SU-DHL-6 (cell line): ENCODE data around the gene DOCK1.

Experiments
- H2AFZ ChIP-seq: fragments of 200-600 bp; sonication (generic); 2 replicates; pipeline ENCODE4 v1.6.1; 2014; ENCODE audit warnings: low read depth, mild to moderate bottlenecking, moderate library complexity, mixed read lengths, antibody characterized with exemption, low read length; ENCODE audit not compliant: severe bottlenecking
- H3F3A ChIP-seq: fragments of 200-600 bp; shearing (Covaris generic); 2 replicates; pipeline ENCODE4 v1.6.0; 2016; ENCODE audit warnings: antibody characterized with exemption, mild to moderate bottlenecking; ENCODE audit not compliant: insufficient read depth
- H3K27ac ChIP-seq: fragments of 200-600 bp; sonication (generic); 2 replicates; pipeline ENCODE4 v1.5.1; 2016; ENCODE audit warnings: low read depth, mild to moderate bottlenecking, low read length, moderate library complexity, mixed read lengths
- H3K27me3 ChIP-seq: fragments of 200-600 bp; sonication (generic), shearing (Covaris generic); 2 replicates; pipeline ENCODE4 v1.6.0; 2014; ENCODE audit warnings: mild to moderate bottlenecking, low read length
- H3K36me3 ChIP-seq: fragments of 200-600 bp; sonication (generic); 2 replicates; pipeline ENCODE4 v1.6.1; 2014; ENCODE audit warnings: mild to moderate bottlenecking, low read length, mixed read lengths
- H3K4me2 ChIP-seq: fragments of 300-600, 200-600 bp; shearing (Covaris generic), sonication (generic); 2 replicates; pipeline ENCODE4 v1.6.0; 2014; ENCODE audit warnings: low read length, low read depth, mild to moderate bottlenecking; ENCODE audit not compliant: poor library complexity, severe bottlenecking
- H3K4me3 ChIP-seq: fragments of 200-600 bp; sonication (generic); 2 replicates; pipeline ENCODE4 v1.5.1; 2014; ENCODE audit warnings: antibody characterized with exemption, low read length, mild to moderate bottlenecking, mixed read lengths; ENCODE audit not compliant: insufficient read depth, poor library complexity, severe bottlenecking
- H3K79me2 ChIP-seq: fragments of 200-600 bp; sonication (generic); 2 replicates; pipeline ENCODE4 v1.6.1; 2014; ENCODE audit warnings: mild to moderate bottlenecking, low read length, moderate library complexity; ENCODE audit not compliant: insufficient read depth
- H3K9ac ChIP-seq: fragments of 200-600 bp; sonication (generic); 2 replicates; pipeline ENCODE4 v1.7.0; 2014; ENCODE audit warnings: mild to moderate bottlenecking, low read length
- H3K9me2 ChIP-seq: fragments of 200-600 bp; sonication (generic); replicated peaks from 2 replicates; pipeline ENCODE4 v1.6.1; 2014; ENCODE audit warnings: low read length; ENCODE audit not compliant: insufficient read depth
- H3K9me3 ChIP-seq: fragments of 200-600 bp; sonication (generic); 2 replicates; pipeline ENCODE4 v1.6.1; 2014; ENCODE audit warnings: low read length, mixed read lengths; ENCODE audit not compliant: insufficient read depth
- H4K20me1 ChIP-seq: fragments of 200-600 bp; sonication (generic); 2 replicates; pipeline ENCODE4 v1.6.1; 2014; ENCODE audit warnings: low read depth, mild to moderate bottlenecking, antibody characterized with exemption, low read length, moderate library complexity, mixed read lengths
- CTCF ChIP-seq: fragments of 200-600 bp; sonication (generic); IDR thresholded peaks from one replicate; pipeline ENCODE4 v1.5.1; 2017; ENCODE audit warnings: antibody characterized with exemption, mild to moderate bottlenecking, low read length, moderate library complexity; ENCODE audit not compliant: insufficient read depth, poor library complexity, severe bottlenecking
- EZH2phosphoT487 ChIP-seq: fragments of 200-600 bp; sonication (generic), shearing (Covaris generic); conservative IDR thresholded peaks from 2 replicates; pipeline ENCODE4 v1.6.1; 2018; ENCODE audit warnings: mild to moderate bottlenecking, antibody characterized with exemption, low read length, moderate library complexity, mixed read lengths

DOCK1 gene

DNA sequence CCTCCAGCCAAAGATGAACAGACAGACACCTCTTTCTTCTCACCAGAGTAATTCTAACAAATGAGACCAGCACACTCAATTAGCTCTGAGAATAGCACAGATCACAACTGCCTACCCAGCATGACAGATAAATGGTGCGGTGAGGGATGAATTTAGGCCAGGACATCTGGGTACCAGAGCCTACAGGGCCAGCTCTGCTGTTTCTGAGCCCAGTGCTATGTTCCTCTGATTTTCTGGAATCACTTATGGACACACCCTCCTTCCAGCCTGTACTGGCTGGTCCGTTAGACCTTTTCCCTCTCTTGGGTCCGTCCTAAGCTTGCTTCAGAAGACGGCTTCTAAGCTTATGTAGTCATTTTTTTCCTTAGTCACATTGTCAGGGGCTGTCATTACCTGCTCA lies 217.6 kb downstream of the DOCK1 start:
- H3K36me3 ChIP-seq = no peaks in the 10 kb centered on the region
- H3K4me3 ChIP-seq = no peak overlapping the region
- H3K79me2 ChIP-seq = no peaks in the 10 kb centered on the region
- H3K27ac ChIP-seq = no peak overlapping the region
- H3K4me2 ChIP-seq = no peak overlapping the region
- H3K9ac ChIP-seq = no peak overlapping the region
- H4K20me1 ChIP-seq = no peaks in the 10 kb centered on the region
- H2AFZ ChIP-seq = no peak overlapping the region
- TF ChIP-seq CTCF (no peak), EZH2phosphoT487 (no peak)
- no peaks in the 10 kb centered on the region for H3F3A ChIP-seq
- no peaks in the 10 kb centered on the region for H3K27me3 ChIP-seq
- H3K9me3 ChIP-seq = no peaks in the 10 kb centered on the region
- H3K9me2 ChIP-seq = no peaks in the 10 kb centered on the region

- no peak overlapping the region for H3K4me2 ChIP-seq
- no peak for TF ChIP-seq EZH2phosphoT487
- TF ChIP-seq CTCF = no peak
- no peaks in the 10 kb centered on the region for H3K27me3 ChIP-seq
- H4K20me1 ChIP-seq = no peaks in the 10 kb centered on the region
- H3K36me3 ChIP-seq = no peaks in the 10 kb centered on the region
- no peak overlapping the region for H2AFZ ChIP-seq
- no peak overlapping the region for H3K27ac ChIP-seq
- H3K9me3 ChIP-seq = no peaks in the 10 kb centered on the region
- H3K4me3 ChIP-seq = no peak overlapping the region
- H3K79me2 ChIP-seq = no peaks in the 10 kb centered on the region
- no peaks in the 10 kb centered on the region for H3F3A ChIP-seq
- H3K9ac ChIP-seq = no peak overlapping the region
- no peaks in the 10 kb centered on the region for H3K9me2 ChIP-seq
Observed at GRCh38 chr10:127123626-127124025, 218.4 kb downstream of the DOCK1 start.

GRCh38 chr10:127125331-127125730 lies 220.1 kb downstream of the DOCK1 start:
- no peak overlapping the region for H3K9ac ChIP-seq
- H3K79me2 ChIP-seq = no peaks in the 10 kb centered on the region
- no peaks in the 10 kb centered on the region for H3K27me3 ChIP-seq
- H3K4me3 ChIP-seq = no peak overlapping the region
- no peaks in the 10 kb centered on the region for H3K36me3 ChIP-seq
- no peaks in the 10 kb centered on the region for H3K9me3 ChIP-seq
- H2AFZ ChIP-seq = no peak overlapping the region
- no peaks in the 10 kb centered on the region for H3K9me2 ChIP-seq
- H4K20me1 ChIP-seq = no peaks in the 10 kb centered on the region
- TF ChIP-seq CTCF (no peak), EZH2phosphoT487 (no peak)
- no peak overlapping the region for H3K27ac ChIP-seq
- H3F3A ChIP-seq = no peaks in the 10 kb centered on the region
- no peak overlapping the region for H3K4me2 ChIP-seq
